Activated CD4-positive, alpha-beta T cell treated with anti-CD3 and anti-CD28 coated beads for 36 hours (primary cell): ENCODE data around the gene CASP8. TPM values are rescaled to one million over a fixed set of nuclear protein-coding genes. Genes with fewer than 3 reads are reported as not detected.

ENCODE experiments used
- ATAC-seq: fragments of 200-7000 bp; cut with Tn5 transposase; one replicate; pipeline ENCODE4 v1.10.0; 2021; ENCODE audit warnings: mild to moderate bottlenecking, moderate library complexity
- CTCF ChIA-PET: fragments of 350-600 bp; sonication (Branson Sonifier 250); formaldehyde crosslinking; loops from one replicate; lab custom pipeline; 2021; ENCODE audit warnings: antibody characterized with exemption; lab: Charles Lee
- POLR2A ChIA-PET: fragments of 350-600 bp; sonication (Branson Sonifier 250); formaldehyde crosslinking; loops from one replicate; lab custom pipeline; 2021; ENCODE audit warnings: antibody characterized with exemption, inconsistent platforms; lab: Charles Lee
- DNase-seq: peaks from one replicate; pipeline ENCODE4 v3.0.0-alpha.2; 2020
- H3K27ac Mint-ChIP-seq: one replicate; pipeline ENCODE4 v1.8.0; 2021; ENCODE audit warnings: mixed read lengths
- H3K27me3 Mint-ChIP-seq: one replicate; pipeline ENCODE4 v1.8.0; 2021; ENCODE audit warnings: mixed read lengths
- H3K36me3 Mint-ChIP-seq: one replicate; pipeline ENCODE4 v1.8.0; 2021; ENCODE audit warnings: low read depth, mixed read lengths
- H3K4me1 Mint-ChIP-seq: one replicate; pipeline ENCODE4 v1.8.0; 2021; ENCODE audit warnings: mixed read lengths
- H3K4me3 Mint-ChIP-seq: one replicate; pipeline ENCODE4 v1.8.0; 2021; ENCODE audit warnings: mild to moderate bottlenecking, moderate library complexity, mixed read lengths
- H3K9me3 Mint-ChIP-seq: one replicate; pipeline ENCODE4 v1.8.0; 2021; ENCODE audit warnings: low read depth, mixed read lengths
- intact Hi-C, 2 experiments: fragments of 100-400 bp; cut with DNase I in 1 of 2; cut with micrococcal nuclease in 1 of 2; formaldehyde crosslinking; loops; one replicate each; pipeline versions ENCODE4 v1.14.2 to v1.15.1; 2022 to 2024; cut with DNase I, micrococcal nuclease
- total RNA-seq, 2 experiments: library from RNA; stranded (reverse); gene quantifications; one replicate each; pipeline ENCODE4 v1.2.3, GENCODE V29; 2021

The CASP8 gene
- total RNA-seq, 2 experiments from 2014 or later: 45.1 to 49.1 TPM

- Mint-ChIP-seq H3K27ac (peak overlapping the region; percentile 98), H3K36me3 (peaks cover 21% of the 10 kb centered on the region), H3K4me1 (peaks cover 76% of the 10 kb centered on the region), H3K9me3 (no peaks in the 10 kb centered on the region), H3K4me3 (peak overlapping the region; percentile 79), H3K27me3 (no peaks in the 10 kb centered on the region)
- ChIA-PET POLR2A (no interaction called here), CTCF (interaction anchor here (0.5 to 6.6 kb wide), 3 partner anchors 21 to 80 kb away, joined by 3 to 52 read pairs (median 3); no protein-coding TSS in a partner anchor)
- ATAC-seq (peak; percentile 66), DNase-seq (peak; percentile 96)
- intact Hi-C loops: loop anchor here (1.0 to 5.0 kb wide), 12 partner anchors 22 to 446 kb away; partner anchors contain the start of genes BZW1 (in 1 of the 2), CFLAR (in 1 of the 2), NIF3L1 (in 1 of the 2) and PPIL3 (in 1 of the 2)
Observed at GRCh38 chr2:201257956-201258665, 2.2 kb upstream of the CASP8 start.

DNA sequence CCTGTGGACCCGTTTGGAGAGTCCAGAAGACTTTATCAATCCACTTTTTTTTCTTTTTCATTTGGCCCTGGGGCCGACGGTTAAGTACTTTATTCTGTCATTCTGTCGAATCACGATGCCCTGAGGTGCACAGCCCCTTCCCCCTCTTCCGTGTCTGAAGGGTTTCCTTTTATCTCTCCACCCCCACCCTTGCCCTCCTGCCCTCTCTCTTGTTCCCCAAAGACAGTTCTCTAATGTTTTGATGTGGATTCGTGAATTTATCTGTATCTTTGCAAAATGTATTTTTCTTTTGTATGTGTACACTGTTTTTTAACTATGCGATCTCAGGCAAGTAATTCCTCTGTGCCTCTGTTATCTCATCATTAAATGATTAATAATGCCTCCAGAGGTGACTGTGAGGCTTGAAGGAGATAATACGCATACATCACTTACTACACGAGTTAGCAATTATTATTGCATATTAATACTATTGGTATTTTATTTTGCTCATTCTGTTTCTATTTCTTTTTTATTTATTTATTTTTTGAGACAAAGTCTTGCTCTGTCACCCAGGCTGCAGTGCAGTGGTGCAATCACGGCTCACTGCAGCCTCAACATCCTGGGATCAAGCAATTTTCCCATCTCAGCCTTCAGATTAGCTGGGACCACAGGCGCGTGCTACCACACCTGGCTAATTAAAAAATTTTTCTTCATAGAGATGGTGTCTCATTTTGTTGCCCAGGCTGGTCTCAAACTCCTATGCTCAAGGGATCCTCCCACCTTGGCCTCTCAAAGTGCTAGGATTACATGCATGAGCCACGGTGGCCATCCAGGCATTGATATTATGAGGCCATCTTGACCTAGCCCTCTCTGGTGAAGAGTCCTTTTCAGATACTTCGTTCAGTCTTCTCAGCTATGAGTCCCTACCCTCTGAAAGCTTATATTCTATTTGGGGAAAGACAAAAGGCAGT, 1.4 kb upstream of the CASP8 start:
- ChIA-PET CTCF (interaction anchor here (0.5 to 6.6 kb wide), 5 partner anchors 22 to 138 kb away, joined by 3 to 52 read pairs (median 3); no protein-coding TSS in a partner anchor), POLR2A (interaction anchor here (1.7 kb wide), 1 partner anchor 26 kb away, joined by 6 read pairs; no protein-coding TSS in a partner anchor)
- intact Hi-C loops: loop anchor here (1.0 to 5.0 kb wide), 12 partner anchors 23 to 447 kb away; partner anchors contain the start of genes BZW1 (in 1 of the 2), CFLAR (in 1 of the 2), NIF3L1 (in 1 of the 2) and PPIL3 (in 1 of the 2)
- peaks cover 19% of the 10 kb centered on the region for H3K36me3 Mint-ChIP-seq
- peaks cover 78% of the 10 kb centered on the region for H3K4me1 Mint-ChIP-seq
- H3K27me3 Mint-ChIP-seq: no peaks in the 10 kb centered on the region
- ATAC-seq: peak; percentile 4
- no peaks in the 10 kb centered on the region for H3K9me3 Mint-ChIP-seq
- H3K4me3 Mint-ChIP-seq: peak overlapping the region; percentile 79
- no peak for DNase-seq
- H3K27ac Mint-ChIP-seq: peak overlapping the region; percentile 98

- peak overlapping the region; percentile 81 for H3K4me3 Mint-ChIP-seq
- H3K9me3 Mint-ChIP-seq: no peaks in the 10 kb centered on the region
- H3K27ac Mint-ChIP-seq: peak overlapping the region; percentile 91
- H3K36me3 Mint-ChIP-seq: peaks cover 25% of the 10 kb centered on the region
- DNase-seq (peak; percentile 80), ATAC-seq (peak; percentile 13)
- intact Hi-C loops: loop anchor here (2.0 to 5.0 kb wide), 7 partner anchors 77 to 1006 kb away; partner anchors contain the start of genes NOP58 (in 2 of the 2), CLK1 (in 1 of the 2) and TMEM237 (in 1 of the 2)
- CTCF ChIA-PET: interaction anchor here (0.6 to 6.6 kb wide), 7 partner anchors 12 to 318 kb away, joined by 3 to 52 read pairs (median 9); partner anchors contain the start of gene CASP10
- POLR2A ChIA-PET: interaction anchor here (0.7 to 0.9 kb wide), 2 partner anchors 9 to 398 kb away, joined by 3 to 4 read pairs; no protein-coding TSS in a partner anchor
- H3K27me3 Mint-ChIP-seq: no peaks in the 10 kb centered on the region
- peaks cover 80% of the 10 kb centered on the region for H3K4me1 Mint-ChIP-seq
Observed at GRCh38 chr2:201261471-201261870, 1.1 kb downstream of the CASP8 start.

DNA sequence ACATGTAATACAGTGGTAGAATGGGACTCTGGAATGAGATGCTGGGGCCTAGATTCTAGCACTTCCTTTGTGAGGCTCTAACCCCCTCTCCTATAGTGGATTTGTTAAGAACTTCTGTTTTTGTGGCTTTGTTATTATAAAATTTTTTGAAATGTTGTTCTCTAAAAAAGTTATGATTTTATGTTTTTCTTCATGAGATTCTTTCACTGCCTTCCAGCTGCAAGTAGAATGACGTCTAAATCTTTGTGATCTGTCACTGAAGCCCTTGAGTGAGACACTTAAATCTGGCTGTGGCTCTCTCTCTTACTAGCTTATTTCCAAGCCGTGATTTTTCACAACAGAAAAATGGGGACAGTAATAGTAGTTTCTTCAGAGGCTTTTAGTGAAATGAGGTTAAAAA, 1.6 kb downstream of the CASP8 start:
- peaks cover 27% of the 10 kb centered on the region for H3K36me3 Mint-ChIP-seq

GRCh38 chr2:201262718-201263117, 2.4 kb downstream of the CASP8 start:
- Mint-ChIP-seq H3K36me3 (peaks cover 34% of the 10 kb centered on the region), H3K4me1 (peaks cover 79% of the 10 kb centered on the region), H3K27ac (peak overlapping the region; percentile 91), H3K9me3 (no peaks in the 10 kb centered on the region), H3K27me3 (no peaks in the 10 kb centered on the region), H3K4me3 (peak overlapping the region; percentile 66)
- POLR2A ChIA-PET: interaction anchor here (0.6 to 1.6 kb wide), 9 partner anchors 23 to 575 kb away, joined by 3 to 6 read pairs (median 3); partner anchors contain the start of genes NIF3L1 and PPIL3
- CTCF ChIA-PET: interaction anchor here (0.6 to 6.6 kb wide), 9 partner anchors 9 to 674 kb away, joined by 3 to 52 read pairs (median 4); no protein-coding TSS in a partner anchor
- intact Hi-C loops: loop anchor here (1.0 to 5.0 kb wide), 7 partner anchors 10 to 1005 kb away; partner anchors contain the start of genes NOP58 (in 2 of the 2) and TMEM237 (in 1 of the 2)
- ATAC-seq (peak; percentile 60), DNase-seq (peak; percentile 65)

More for the DNA sequence above, 1.6 kb downstream of the CASP8 start:
- DNase-seq (no peak), ATAC-seq (no peak)
- CTCF ChIA-PET: interaction anchor here (0.6 to 6.6 kb wide), 7 partner anchors 8 to 318 kb away, joined by 3 to 52 read pairs (median 9); partner anchors contain the start of gene CASP10
- H3K9me3 Mint-ChIP-seq: no peaks in the 10 kb centered on the region
- POLR2A ChIA-PET: interaction anchor here (0.7 to 1.3 kb wide), 4 partner anchors 9 to 398 kb away, joined by 3 to 4 read pairs (median 4); no protein-coding TSS in a partner anchor
- peak overlapping the region; percentile 81 for H3K4me3 Mint-ChIP-seq
- peak overlapping the region; percentile 91 for H3K27ac Mint-ChIP-seq
- intact Hi-C loops: loop anchor here (1.0 to 5.0 kb wide), 10 partner anchors 10 to 1005 kb away; partner anchors contain the start of genes NOP58 (in 2 of the 2), CLK1 (in 1 of the 2) and TMEM237 (in 1 of the 2)
- no peaks in the 10 kb centered on the region for H3K27me3 Mint-ChIP-seq
- H3K4me1 Mint-ChIP-seq: peaks cover 80% of the 10 kb centered on the region

GRCh38 chr2:201263779-201264178, 3.4 kb downstream of the CASP8 start:
- no peaks in the 10 kb centered on the region for H3K27me3 Mint-ChIP-seq
- intact Hi-C loops: loop anchor here (1.0 to 5.0 kb wide), 5 partner anchors 9 to 1004 kb away; partner anchors contain the start of genes NOP58 (in 2 of the 2) and TMEM237 (in 1 of the 2)
- no peaks in the 10 kb centered on the region for H3K9me3 Mint-ChIP-seq
- ATAC-seq: no peak
- DNase-seq: peak; percentile 47
- peak overlapping the region; percentile 66 for H3K4me3 Mint-ChIP-seq
- CTCF ChIA-PET: interaction anchor here (0.7 to 4.9 kb wide), 11 partner anchors 10 to 552 kb away, joined by 3 to 32 read pairs (median 4); partner anchors contain the start of gene CASP10
- H3K4me1 Mint-ChIP-seq: peaks cover 75% of the 10 kb centered on the region
- H3K36me3 Mint-ChIP-seq: peaks cover 39% of the 10 kb centered on the region
- POLR2A ChIA-PET: interaction anchor here (0.7 to 1.6 kb wide), 3 partner anchors 80 to 374 kb away, joined by 3 to 4 read pairs (median 3); partner anchors contain the start of genes NIF3L1, PPIL3 and STRADB
- peak overlapping the region; percentile 78 for H3K27ac Mint-ChIP-seq

DNA sequence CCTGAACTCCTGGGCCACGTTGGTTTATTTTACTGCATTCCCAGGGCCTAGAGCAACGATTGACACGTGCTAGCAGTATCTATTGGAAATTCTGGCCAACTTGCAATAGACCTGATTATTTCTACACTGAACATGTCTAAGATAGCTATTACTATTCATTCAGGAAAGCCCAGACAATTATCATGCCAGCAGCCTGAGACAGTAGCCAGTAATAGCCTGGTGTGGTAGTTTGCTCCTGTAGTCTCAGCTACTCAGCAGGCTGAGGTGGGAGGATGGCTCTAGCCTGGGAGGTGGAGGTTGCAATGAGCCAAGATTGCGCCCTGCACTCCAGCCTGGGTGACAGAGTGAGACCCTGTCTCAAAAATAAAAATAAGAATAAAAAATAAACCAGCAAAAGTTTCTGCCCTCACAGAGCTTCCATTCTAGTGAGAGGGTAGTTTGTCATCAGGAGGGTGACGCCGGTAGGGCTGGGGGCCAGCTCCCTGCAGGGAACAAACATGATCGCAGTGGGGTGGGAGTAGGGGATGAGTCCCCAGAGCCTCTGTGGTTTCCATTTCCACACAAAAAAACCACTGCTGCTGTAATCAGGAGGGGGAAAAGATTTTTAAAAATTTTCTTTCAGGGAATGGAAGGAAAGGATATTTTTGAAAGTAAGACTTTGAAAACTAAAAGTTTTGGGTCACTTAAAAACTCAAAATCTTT, 4.3 kb downstream of the CASP8 start:
- peaks cover 46% of the 10 kb centered on the region for H3K36me3 Mint-ChIP-seq
- intact Hi-C loops: loop anchor here (5.0 kb wide), 3 partner anchors 378 to 1003 kb away; partner anchors contain the start of genes NOP58 (in 2 of the 2) and TMEM237 (in 1 of the 2)
- H3K4me1 Mint-ChIP-seq: peaks cover 76% of the 10 kb centered on the region
- DNase-seq (no peak), ATAC-seq (no peak)
- H3K27ac Mint-ChIP-seq: peak overlapping the region; percentile 78
- H3K4me3 Mint-ChIP-seq: peak overlapping the region; percentile 66
- H3K27me3 Mint-ChIP-seq: no peaks in the 10 kb centered on the region
- ChIA-PET CTCF (interaction anchor here (0.7 to 4.9 kb wide), 14 partner anchors 14 to 100 kb away, joined by 3 to 32 read pairs (median 3); partner anchors contain the start of gene CASP10), POLR2A (interaction anchor here (0.6 to 0.7 kb wide), 3 partner anchors 17 to 1009 kb away, joined by 3 to 6 read pairs (median 3); partner anchors contain the start of gene STRADB)
- H3K9me3 Mint-ChIP-seq: no peaks in the 10 kb centered on the region

- Mint-ChIP-seq H3K27ac (peak overlapping the region; percentile 72), H3K27me3 (no peaks in the 10 kb centered on the region), H3K4me1 (peaks cover 87% of the 10 kb centered on the region), H3K36me3 (peaks cover 56% of the 10 kb centered on the region), H3K4me3 (no peak overlapping the region), H3K9me3 (no peaks in the 10 kb centered on the region)
- ATAC-seq: no peak
- no peak for DNase-seq
- POLR2A ChIA-PET: no interaction called here
- intact Hi-C loops: no loop called here
- CTCF ChIA-PET: interaction anchor here (1.5 to 4.9 kb wide), 3 partner anchors 12 to 34 kb away, joined by 4 to 32 read pairs (median 23); no protein-coding TSS in a partner anchor
Observed at GRCh38 chr2:201266629-201267028, 6.3 kb downstream of the CASP8 start.

GRCh38 chr2:201267278-201268030, 7.1 kb downstream of the CASP8 start:
- H3K36me3 Mint-ChIP-seq: peaks cover 57% of the 10 kb centered on the region
- no peaks in the 10 kb centered on the region for H3K9me3 Mint-ChIP-seq
- no peak overlapping the region for H3K4me3 Mint-ChIP-seq
- no peaks in the 10 kb centered on the region for H3K27me3 Mint-ChIP-seq
- ChIA-PET POLR2A (interaction anchor here (0.7 kb wide), 1 partner anchor 13 kb away, joined by 6 read pairs; no protein-coding TSS in a partner anchor), CTCF (interaction anchor here (0.5 to 4.9 kb wide), 4 partner anchors 11 to 221 kb away, joined by 3 to 32 read pairs (median 13); no protein-coding TSS in a partner anchor)
- ATAC-seq (peak; percentile 7), DNase-seq (peak; percentile 47)
- peaks cover 91% of the 10 kb centered on the region for H3K4me1 Mint-ChIP-seq
- H3K27ac Mint-ChIP-seq: peak overlapping the region; percentile 33
- intact Hi-C loops: no loop called here
